HCT116 (cell line): ENCODE data around the gene MRPL21.

ENCODE experiments used
- CTCF ChIP-seq, 3 experiments: fragments of 200-600 bp in 1 of 3; sonication (generic) in 1 of 3; IDR thresholded peaks in 2 of 3; conservative IDR thresholded peaks in 1 of 3; 2 replicates each; pipeline ENCODE4 v1.5.1; 2012 to 2017; ENCODE audit warnings: low read depth in 2 of 3, low read length in 2 of 3, antibody characterized with exemption in 1 of 3, borderline replicate concordance in 1 of 3, control low read depth in 1 of 3, mild to moderate bottlenecking in 1 of 3, mixed read lengths in 1 of 3, mixed run types in 1 of 3, moderate library complexity in 1 of 3; ENCODE audit not compliant: insufficient read depth in 1 of 3
- EZH2 ChIP-seq: fragments of 200-600 bp; sonication (generic); IDR thresholded peaks from 2 replicates; pipeline ENCODE4 v1.6.1; 2017; ENCODE audit warnings: antibody characterized with exemption, mixed run types
- MAX ChIP-seq: IDR thresholded peaks from 2 replicates; pipeline ENCODE4 v1.6.1; 2012
- POLR2A ChIP-seq: IDR thresholded peaks from 2 replicates; pipeline ENCODE4 v1.7.0; 2011; ENCODE audit warnings: borderline replicate concordance; ENCODE audit not compliant: insufficient read depth, insufficient read length; ENCODE audit errors: extremely low read depth
- POLR2AphosphoS5 ChIP-seq: IDR thresholded peaks from 2 replicates; pipeline ENCODE4 v1.6.1; 2011; ENCODE audit warnings: mild to moderate bottlenecking, low read depth, low read length, moderate library complexity
- REST ChIP-seq: IDR thresholded peaks from 2 replicates; pipeline ENCODE4 v1.6.1; 2012; ENCODE audit warnings: low read depth
- SIN3A ChIP-seq: IDR thresholded peaks from 2 replicates; pipeline ENCODE4 v1.6.1; 2012; ENCODE audit warnings: low read depth
- SP1 ChIP-seq: IDR thresholded peaks from 2 replicates; pipeline ENCODE4 v1.6.1; 2012; ENCODE audit warnings: low read depth
- TCF7L2 ChIP-seq: IDR thresholded peaks from 2 replicates; pipeline ENCODE4 v1.7.0; 2011; ENCODE audit warnings: borderline replicate concordance, inconsistent platforms; ENCODE audit not compliant: insufficient read depth, insufficient read length; ENCODE audit errors: extremely low read depth
- YY1 ChIP-seq: IDR thresholded peaks from 2 replicates; pipeline ENCODE4 v1.6.1; 2011; ENCODE audit warnings: low read length, low read depth, moderate library complexity, mild to moderate bottlenecking; ENCODE audit not compliant: insufficient replicate concordance; ENCODE audit errors: extremely low read depth

GRCh38 chr11:68881320-68881719 is 22.3 kb downstream of the MRPL21 start:
- TF ChIP-seq CTCF (IDR thresholded peaks at IDR 0.05 in 2 of 3, conservative IDR thresholded peaks at IDR 0.05 in 1 of 3; ENCODE audit: borderline replicate concordance in 1 of 3, insufficient read depth in 1 of 3, low read depth in 2 of 3, low read length in 2 of 3) (no peak), POLR2AphosphoS5 (no peak), POLR2A (no peak), EZH2 (no peak), TCF7L2 (no peak), REST (no peak), YY1 (no peak), SP1 (no peak), MAX (no peak), SIN3A (no peak)
